Hindlimb muscle (tissue), 1 donor: ENCODE results near the gene DRC3. TPM values are rescaled to one million over a fixed set of nuclear protein-coding genes. Genes with fewer than 3 reads are reported as not detected.
"Not testable (repeated sequence)": the region's sequence is repeated elsewhere in the genome, so short reads cannot be mapped to it uniquely, and the experiment has no call there.

Source experiments
- DNase-seq: peaks from one replicate; pipeline ENCODE4 v3.0.0-alpha.2; 2013
- polyA plus RNA-seq: library from polyadenylated mRNA; unstranded; fragments of 120-200 nt; gene quantifications from one replicate; pipeline ENCODE4 v1.2.1, GENCODE V29; 2013; ENCODE audit not compliant: insufficient read length

DRC3 gene
- polyA plus RNA-seq, 1 donor, result 8.3 TPM

- no peak for DNase-seq
Observed at GRCh38 chr17:17994271-17995069, 21.8 kb downstream of the DRC3 start.

GRCh38 chr17:17995887-17996286 is 23.2 kb downstream of the DRC3 start:
- not testable (repeated sequence) for DNase-seq

- DNase-seq, result no peak
Observed at GRCh38 chr17:17998934-17999333, 26.3 kb downstream of the DRC3 start.

GRCh38 chr17:17999364-18000029 is 26.8 kb downstream of the DRC3 start:
- DNase-seq, result no peak

- no peak for DNase-seq
Observed at GRCh38 chr17:18000030-18000408, 27.4 kb downstream of the DRC3 start.

GRCh38 chr17:18002171-18002570 is 29.5 kb downstream of the DRC3 start:
- no peak for DNase-seq

- DNase-seq, result no peak
Observed at GRCh38 chr17:18004345-18004744, 31.7 kb downstream of the DRC3 start.

- DNase-seq, result no peak
Observed at GRCh38 chr17:18004884-18005305, 32.2 kb downstream of the DRC3 start.

- no peak for DNase-seq
Observed at GRCh38 chr17:18005496-18005895, 32.8 kb downstream of the DRC3 start.

GRCh38 chr17:18006495-18007239 is 34.0 kb downstream of the DRC3 start:
- DNase-seq, result no peak

GRCh38 chr17:18008496-18009268 is 36.0 kb downstream of the DRC3 start:
- DNase-seq, result no peak

- DNase-seq, result no peak
Observed at GRCh38 chr17:18009609-18010420, 37.2 kb downstream of the DRC3 start.

GRCh38 chr17:18011286-18011685 is 38.6 kb downstream of the DRC3 start:
- DNase-seq, result no peak

GRCh38 chr17:18014006-18014405 is 41.3 kb downstream of the DRC3 start:
- no peak for DNase-seq

GRCh38 chr17:18015593-18015992 is 42.9 kb downstream of the DRC3 start:
- no peak for DNase-seq

- DNase-seq, result no peak
Observed at GRCh38 chr17:18016426-18016825, 43.8 kb downstream of the DRC3 start.

- DNase-seq, result no peak
Observed at GRCh38 chr17:18017958-18018357, 45.3 kb downstream of the DRC3 start.

- no peak for DNase-seq
Observed at GRCh38 chr17:18018411-18018921, 45.8 kb downstream of the DRC3 start.

GRCh38 chr17:18019838-18020154 is 47.1 kb downstream of the DRC3 start:
- DNase-seq, result no peak

- no peak for DNase-seq
Observed at GRCh38 chr17:18020971-18021370, 48.3 kb downstream of the DRC3 start.

GRCh38 chr17:18021372-18021771 is 48.7 kb downstream of the DRC3 start:
- no peak for DNase-seq
